Caco-2 (cell line): ENCODE measurements around the gene DOLK. TPM values are rescaled to one million over a fixed set of nuclear protein-coding genes. Genes with fewer than 3 reads are reported as not detected.

Experiments used
- BruUV-seq: library from RNA; stranded (reverse); fragments of 400-500 nt; replicated peaks from 2 replicates; lab custom pipeline; 2021; lab: Mats Ljungman, UMichigan
- CTCF ChIA-PET: fragments of 300-600 bp; sonication (Branson Sonifier 250); formaldehyde crosslinking; loops from one replicate; lab custom pipeline; 2022; ENCODE audit warnings: antibody characterized with exemption; lab: Charles Lee
- POLR2A ChIA-PET: fragments of 300-600 bp; sonication (Branson Sonifier 250); formaldehyde crosslinking; loops from one replicate; lab custom pipeline; 2022; ENCODE audit warnings: antibody characterized with exemption; lab: Charles Lee
- DNase-seq, 2 experiments: peaks; one replicate each; pipeline versions ENCODE4 v3.0.0 to v3.0.0-alpha.2; 2020 to 2022
- H3K27me3 ChIP-seq: replicated peaks from 2 replicates; pipeline ENCODE4 v1.6.0; 2011; ENCODE audit warnings: low read length; ENCODE audit not compliant: control insufficient read depth, insufficient read depth
- H3K36me3 ChIP-seq: 2 replicates; pipeline ENCODE4 v1.5.1; 2011; ENCODE audit warnings: low read length; ENCODE audit not compliant: control insufficient read depth, insufficient read depth
- H3K4me1 ChIP-seq: fragments of 250-450 bp; sonication (Bioruptor Pico); 2 replicates; pipeline ENCODE4 v1.5.1; 2020; ENCODE audit warnings: mild to moderate bottlenecking
- H3K4me3 ChIP-seq: 2 replicates; pipeline ENCODE4 v1.5.1; 2011; ENCODE audit warnings: low read depth, mild to moderate bottlenecking, control low read depth, low read length
- H3K9me3 ChIP-seq: fragments of 250-450 bp; sonication (Bioruptor Pico); 2 replicates; pipeline ENCODE4 v1.5.1; 2020; ENCODE audit warnings: mild to moderate bottlenecking, moderate library complexity
- H3K27ac Mint-ChIP-seq: one replicate; pipeline ENCODE4 v1.8.0; 2022; ENCODE audit warnings: mixed read lengths; ENCODE audit not compliant: unreplicated experiment
- H3K27me3 Mint-ChIP-seq: one replicate; pipeline ENCODE4 v1.8.0; 2022; ENCODE audit warnings: mixed read lengths; ENCODE audit not compliant: insufficient read depth, unreplicated experiment
- H3K36me3 Mint-ChIP-seq: one replicate; pipeline ENCODE4 v1.8.0; 2022; ENCODE audit warnings: mild to moderate bottlenecking, mixed read lengths; ENCODE audit not compliant: insufficient read depth, unreplicated experiment
- H3K4me1 Mint-ChIP-seq: one replicate; pipeline ENCODE4 v1.8.0; 2022; ENCODE audit warnings: low read depth, mixed read lengths; ENCODE audit not compliant: unreplicated experiment
- H3K4me3 Mint-ChIP-seq: one replicate; pipeline ENCODE4 v1.8.0; 2022; ENCODE audit warnings: mild to moderate bottlenecking, moderate library complexity, mixed read lengths; ENCODE audit not compliant: unreplicated experiment
- H3K9me3 Mint-ChIP-seq: one replicate; pipeline ENCODE4 v1.8.0; 2022; ENCODE audit warnings: mixed read lengths; ENCODE audit not compliant: unreplicated experiment
- intact Hi-C: fragments of 100-400 bp; cut with micrococcal nuclease; formaldehyde crosslinking; loops from one replicate; pipeline ENCODE4 v1.10.0; 2022; ENCODE audit not compliant: unreplicated experiment
- total RNA-seq: library from RNA; stranded (reverse); gene quantifications from 2 replicates; pipeline ENCODE4 v1.2.3, GENCODE V29; 2022
- TF ChIP-seq, protein P1 (sequence below), 2 experiments: fragments of 200-600 bp in 1 of 2; IDR thresholded peaks; 1 replicate in 1 of 2; 2 replicates in 1 of 2; pipeline versions ENCODE4 v1.5.1 to v1.8.0; 2011 to 2022; ENCODE audit warnings: antibody characterized with exemption in 1 of 2, control low read depth in 1 of 2, inconsistent platforms in 1 of 2, low read depth in 1 of 2, low read length in 1 of 2, mild to moderate bottlenecking in 1 of 2, moderate library complexity in 1 of 2; ENCODE audit not compliant: insufficient read depth in 1 of 2, severe bottlenecking in 1 of 2, unreplicated experiment in 1 of 2

Gene DOLK
- total RNA-seq, 1 experiment from 2014 or later, result 27.2 TPM

DNA sequence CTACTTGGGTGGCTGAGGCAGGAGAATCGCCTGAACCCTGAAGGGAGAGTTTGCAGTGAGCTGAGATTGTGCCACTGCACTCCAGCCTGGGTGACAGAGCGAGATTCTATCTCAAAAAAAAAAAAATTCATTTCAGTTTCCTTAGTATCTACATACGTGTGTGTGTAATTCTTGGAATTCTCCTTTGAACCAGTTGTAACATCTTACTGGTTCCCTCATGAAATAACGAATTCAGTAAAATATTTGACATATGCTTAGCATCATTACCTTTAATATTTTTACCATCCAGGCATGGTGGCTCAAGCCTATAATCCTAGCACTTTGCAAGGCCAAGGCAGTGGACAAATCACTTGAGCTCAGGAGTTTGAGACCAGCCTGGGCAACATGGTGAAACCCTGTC is 17.8 kb downstream of the DOLK start:
- ChIA-PET CTCF (interaction anchor here (0.5 to 2.7 kb wide), 4 partner anchors 25 to 111 kb away, joined by 3 to 12 read pairs (median 3); partner anchors contain the start of genes ENDOG, KYAT1 and LRRC8A), POLR2A (no interaction called here)
- TF ChIP-seq, protein P1, sequence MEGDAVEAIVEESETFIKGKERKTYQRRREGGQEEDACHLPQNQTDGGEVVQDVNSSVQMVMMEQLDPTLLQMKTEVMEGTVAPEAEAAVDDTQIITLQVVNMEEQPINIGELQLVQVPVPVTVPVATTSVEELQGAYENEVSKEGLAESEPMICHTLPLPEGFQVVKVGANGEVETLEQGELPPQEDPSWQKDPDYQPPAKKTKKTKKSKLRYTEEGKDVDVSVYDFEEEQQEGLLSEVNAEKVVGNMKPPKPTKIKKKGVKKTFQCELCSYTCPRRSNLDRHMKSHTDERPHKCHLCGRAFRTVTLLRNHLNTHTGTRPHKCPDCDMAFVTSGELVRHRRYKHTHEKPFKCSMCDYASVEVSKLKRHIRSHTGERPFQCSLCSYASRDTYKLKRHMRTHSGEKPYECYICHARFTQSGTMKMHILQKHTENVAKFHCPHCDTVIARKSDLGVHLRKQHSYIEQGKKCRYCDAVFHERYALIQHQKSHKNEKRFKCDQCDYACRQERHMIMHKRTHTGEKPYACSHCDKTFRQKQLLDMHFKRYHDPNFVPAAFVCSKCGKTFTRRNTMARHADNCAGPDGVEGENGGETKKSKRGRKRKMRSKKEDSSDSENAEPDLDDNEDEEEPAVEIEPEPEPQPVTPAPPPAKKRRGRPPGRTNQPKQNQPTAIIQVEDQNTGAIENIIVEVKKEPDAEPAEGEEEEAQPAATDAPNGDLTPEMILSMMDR (IDR thresholded peaks at IDR 0.05; ENCODE audit: insufficient read depth in 1 of 2, low read depth in 1 of 2, low read length in 1 of 2, severe bottlenecking in 1 of 2, unreplicated experiment in 1 of 2), result no peak
- DNase-seq, result no peak
- no TSS peak for BruUV-seq
- H3K4me3 Mint-ChIP-seq, result no peak overlapping the region
- H3K27ac Mint-ChIP-seq, result no peak overlapping the region
- Histone ChIP-seq H3K4me3 (no peak overlapping the region), H3K36me3 (no peaks in the 10 kb centered on the region), H3K4me1 (peaks cover 5% of the 10 kb centered on the region; the same call in 1 of the 2 replicates), H3K9me3 (no peaks in the 10 kb centered on the region), H3K27me3 (no peaks in the 10 kb centered on the region)
- intact Hi-C loops, result loop anchor here (2.0 kb wide), 1 partner anchor 49 kb away; the partner anchor contains the start of gene KYAT1
- H3K4me1 Mint-ChIP-seq, result peaks cover 8% of the 10 kb centered on the region
- no peaks in the 10 kb centered on the region for H3K9me3 Mint-ChIP-seq
- no peaks in the 10 kb centered on the region for H3K27me3 Mint-ChIP-seq
- peaks cover 5% of the 10 kb centered on the region for H3K36me3 Mint-ChIP-seq

DNA sequence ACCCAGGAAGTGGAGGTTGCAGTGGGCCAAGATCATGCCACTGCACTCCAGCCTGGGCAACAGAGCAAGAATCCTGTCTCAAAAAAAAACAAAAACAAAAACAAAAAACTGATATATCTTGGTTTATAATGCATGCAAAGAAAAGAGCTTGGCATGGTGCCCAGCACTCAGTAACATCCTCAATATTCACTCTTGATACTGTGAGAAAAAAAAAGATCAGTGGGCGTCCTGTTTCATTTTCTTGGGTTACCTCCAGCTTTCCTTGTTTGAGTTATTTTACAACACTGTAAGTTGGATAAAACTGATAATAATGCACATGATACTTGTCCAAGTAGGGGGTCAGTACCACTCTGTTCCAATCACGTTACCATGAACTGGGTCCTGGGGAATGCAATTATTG is 18.8 kb downstream of the DOLK start:
- H3K36me3 ChIP-seq, result no peaks in the 10 kb centered on the region
- H3K27ac Mint-ChIP-seq, result no peak overlapping the region
- TF ChIP-seq, protein P1 (IDR thresholded peaks at IDR 0.05; ENCODE audit: insufficient read depth in 1 of 2, low read depth in 1 of 2, low read length in 1 of 2, severe bottlenecking in 1 of 2, unreplicated experiment in 1 of 2), result no peak
- no TSS peak for BruUV-seq
- no peaks in the 10 kb centered on the region for H3K27me3 ChIP-seq
- POLR2A ChIA-PET, result no interaction called here
- no peak for DNase-seq
- H3K9me3 Mint-ChIP-seq, result no peaks in the 10 kb centered on the region
- H3K4me1 ChIP-seq, result peaks cover 5% of the 10 kb centered on the region; the same call in 1 of the 2 replicates
- no peaks in the 10 kb centered on the region for H3K27me3 Mint-ChIP-seq
- H3K4me3 Mint-ChIP-seq, result no peak overlapping the region
- CTCF ChIA-PET, result interaction anchor here (0.9 to 2.7 kb wide), 5 partner anchors 51 to 110 kb away, joined by 3 to 12 read pairs (median 5); partner anchors contain the start of gene ENDOG
- no peaks in the 10 kb centered on the region for H3K9me3 ChIP-seq
- H3K36me3 Mint-ChIP-seq, result peaks cover 5% of the 10 kb centered on the region
- intact Hi-C loops, result loop anchor here (1.0 to 2.0 kb wide), 4 partner anchors 48 to 195 kb away; partner anchors contain the start of gene KYAT1
- H3K4me1 Mint-ChIP-seq, result peaks cover 8% of the 10 kb centered on the region
- no peak overlapping the region for H3K4me3 ChIP-seq

DNA sequence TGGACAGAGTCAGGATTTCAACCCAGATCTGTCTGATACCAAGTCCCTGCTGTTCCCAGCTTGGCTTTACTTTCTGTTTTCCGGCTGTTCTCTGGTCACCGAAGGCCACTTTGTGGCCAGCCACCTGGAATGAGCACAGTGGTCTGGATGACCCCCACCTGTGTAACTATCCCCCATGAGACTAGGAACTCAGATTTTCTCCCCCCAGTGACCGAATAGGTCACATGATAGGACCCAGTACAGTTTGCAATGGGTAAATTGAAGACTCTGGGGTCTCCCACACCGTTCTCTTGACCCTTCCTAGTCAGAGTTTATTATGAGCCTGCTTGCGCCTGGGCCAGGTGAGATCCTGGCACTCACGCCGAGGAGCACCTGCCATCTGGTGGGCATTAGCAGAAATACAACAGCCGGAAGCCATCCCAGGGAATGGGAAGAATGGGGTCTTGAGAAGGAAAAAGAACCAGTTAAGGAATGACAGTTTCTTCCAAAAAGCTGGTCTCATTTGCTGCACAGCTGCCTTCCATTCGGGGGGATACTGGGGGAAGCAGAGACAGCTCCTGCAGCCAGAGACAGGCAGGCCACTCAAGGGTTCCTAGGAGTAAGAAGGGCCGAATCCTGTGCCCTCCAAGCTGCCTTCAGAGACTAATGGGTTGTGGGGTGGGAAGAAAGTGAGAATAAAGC is 19.5 kb downstream of the DOLK start:
- ChIA-PET CTCF (interaction anchor here (0.9 to 2.7 kb wide), 5 partner anchors 50 to 109 kb away, joined by 3 to 12 read pairs (median 5); partner anchors contain the start of gene ENDOG), POLR2A (interaction anchor here (0.7 kb wide), 1 partner anchor 119 kb away, joined by 4 read pairs; no protein-coding TSS in a partner anchor)
- H3K4me3 Mint-ChIP-seq, result no peak overlapping the region
- peak overlapping the region; percentile 62 for H3K27ac Mint-ChIP-seq
- no TSS peak for BruUV-seq
- Histone ChIP-seq H3K36me3 (no peaks in the 10 kb centered on the region), H3K4me1 (peaks cover 5% of the 10 kb centered on the region; the same call in 1 of the 2 replicates), H3K27me3 (no peaks in the 10 kb centered on the region), H3K4me3 (no peak overlapping the region), H3K9me3 (no peaks in the 10 kb centered on the region)
- DNase-seq, result peak; percentile 71 to 80
- H3K9me3 Mint-ChIP-seq, result no peaks in the 10 kb centered on the region
- H3K27me3 Mint-ChIP-seq, result no peaks in the 10 kb centered on the region
- intact Hi-C loops, result loop anchor here (1.0 to 2.0 kb wide), 4 partner anchors 47 to 195 kb away; partner anchors contain the start of gene KYAT1
- H3K36me3 Mint-ChIP-seq, result peaks cover 5% of the 10 kb centered on the region
- H3K4me1 Mint-ChIP-seq, result peaks cover 8% of the 10 kb centered on the region
- TF ChIP-seq, protein P1 (IDR thresholded peaks at IDR 0.05; ENCODE audit: insufficient read depth in 1 of 2, low read depth in 1 of 2, low read length in 1 of 2, severe bottlenecking in 1 of 2, unreplicated experiment in 1 of 2), result peak; percentile 85
